ENCODE data around the gene KDM4C.
"Not testable (repeated sequence)": the region's sequence is repeated elsewhere in the genome, so short reads cannot be mapped to it uniquely, and the experiment has no call there.

GRCh38 chr9:6948921-6949320 is 191.1 kb downstream of the KDM4C start:
- TF ChIP-seq CTCF, EP300 (IDR thresholded peaks at IDR 0.05): not testable (repeated sequence)
